Measurements from ENCODE around the gene GSK3B.

- TF ChIP-seq CTCF (IDR thresholded peaks at IDR 0.05; ENCODE audit: extremely low read depth in 1 of 2, insufficient read depth in 1 of 2, low read depth in 1 of 2, low read length in 2 of 2) (no peak), POLR2AphosphoS5 (IDR thresholded peaks at IDR 0.05; ENCODE audit: insufficient read depth, low read depth, low read length) (no peak)
Observed at GRCh38 chr3:119973018-119973646, 121.1 kb downstream of the GSK3B start.
